ENCODE results near the gene DAPK3. TPM values are rescaled to one million over a fixed set of nuclear protein-coding genes. Genes with fewer than 3 reads are reported as not detected.
A peak's percentile ranks its signal among the peaks of the same experiment; 100 is the strongest.

DAPK3 gene
- total RNA-seq, 1 donor from 2014 or later: 63.7 TPM

GRCh38 chr19:3979289-3979673, 8.4 kb upstream of the DAPK3 start:
- Histone ChIP-seq H3K27me3 (ENCODE audit: control insufficient read depth in 3 of 3, insufficient read depth in 3 of 3, low read length in 3 of 3) (no peaks in the 10 kb centered on the region), H3K9me3 (ENCODE audit: control insufficient read depth in 3 of 3, low read length in 3 of 3) (no peaks in the 10 kb centered on the region), H3K4me1 (ENCODE audit: control insufficient read depth in 3 of 3, insufficient read depth in 3 of 3, low read length in 3 of 3) (peaks cover 15 to 44% (median 35%) of the 10 kb centered on the region in 3 donors), H3K36me3 (ENCODE audit: control insufficient read depth in 3 of 3, insufficient read depth in 3 of 3, low read length in 3 of 3) (peaks cover 84 to 90% (median 87%) of the 10 kb centered on the region in 3 donors), H3K9ac (ENCODE audit: low read depth in 1 of 3, low read length in 3 of 3) (no peak overlapping the region), H3K4me3 (ENCODE audit: low read length in 3 of 3) (no peak overlapping the region), H3K27ac (ENCODE audit: low read depth, low read length) (no peak overlapping the region)

GRCh38 chr19:3978145-3978544, 7.2 kb upstream of the DAPK3 start:
- Histone ChIP-seq H3K9ac (ENCODE audit: low read depth in 1 of 3, low read length in 3 of 3) (no peak overlapping the region), H3K4me3 (ENCODE audit: low read length in 3 of 3) (no peak overlapping the region), H3K36me3 (ENCODE audit: control insufficient read depth in 3 of 3, insufficient read depth in 3 of 3, low read length in 3 of 3) (peaks cover 73 to 79% (median 76%) of the 10 kb centered on the region in 3 donors), H3K27ac (ENCODE audit: low read depth, low read length) (no peak overlapping the region), H3K4me1 (ENCODE audit: control insufficient read depth in 3 of 3, insufficient read depth in 3 of 3, low read length in 3 of 3) (peaks cover 4 to 32% (median 24%) of the 10 kb centered on the region in 3 donors), H3K27me3 (ENCODE audit: control insufficient read depth in 3 of 3, insufficient read depth in 3 of 3, low read length in 3 of 3) (no peaks in the 10 kb centered on the region), H3K9me3 (ENCODE audit: control insufficient read depth in 3 of 3, low read length in 3 of 3) (no peaks in the 10 kb centered on the region)

- Histone ChIP-seq H3K27ac (ENCODE audit: low read depth, low read length) (no peak overlapping the region), H3K9ac (ENCODE audit: low read depth in 1 of 3, low read length in 3 of 3) (peak overlapping the region in 1 of 3 donors; percentile 50), H3K4me3 (ENCODE audit: low read length in 3 of 3) (no peak overlapping the region), H3K4me1 (ENCODE audit: control insufficient read depth in 3 of 3, insufficient read depth in 3 of 3, low read length in 3 of 3) (peaks cover 0 to 26% (median 17%) of the 10 kb centered on the region in 3 donors), H3K9me3 (ENCODE audit: control insufficient read depth in 3 of 3, low read length in 3 of 3) (no peaks in the 10 kb centered on the region), H3K36me3 (ENCODE audit: control insufficient read depth in 3 of 3, insufficient read depth in 3 of 3, low read length in 3 of 3) (peaks cover 67 to 72% (median 70%) of the 10 kb centered on the region in 3 donors), H3K27me3 (ENCODE audit: control insufficient read depth in 3 of 3, insufficient read depth in 3 of 3, low read length in 3 of 3) (no peaks in the 10 kb centered on the region)
Observed at GRCh38 chr19:3977242-3978143, 6.6 kb upstream of the DAPK3 start.

GRCh38 chr19:3976495-3977241, 5.8 kb upstream of the DAPK3 start:
- H3K36me3 ChIP-seq (ENCODE audit: control insufficient read depth in 3 of 3, insufficient read depth in 3 of 3, low read length in 3 of 3): peaks cover 58 to 64% (median 61%) of the 10 kb centered on the region in 3 donors
- H3K4me1 ChIP-seq (ENCODE audit: control insufficient read depth in 3 of 3, insufficient read depth in 3 of 3, low read length in 3 of 3): peaks cover 0 to 18% (median 9%) of the 10 kb centered on the region in 3 donors
- H3K27ac ChIP-seq (ENCODE audit: low read depth, low read length): no peak overlapping the region
- no peaks in the 10 kb centered on the region for H3K9me3 ChIP-seq (ENCODE audit: control insufficient read depth in 3 of 3, low read length in 3 of 3)
- H3K27me3 ChIP-seq (ENCODE audit: control insufficient read depth in 3 of 3, insufficient read depth in 3 of 3, low read length in 3 of 3): no peaks in the 10 kb centered on the region
- no peak overlapping the region for H3K4me3 ChIP-seq (ENCODE audit: low read length in 3 of 3)
- H3K9ac ChIP-seq (ENCODE audit: low read depth in 1 of 3, low read length in 3 of 3): peak overlapping the region in 1 of 3 donors; percentile 50

- no peaks in the 10 kb centered on the region for H3K27me3 ChIP-seq (ENCODE audit: control insufficient read depth in 3 of 3, insufficient read depth in 3 of 3, low read length in 3 of 3)
- H3K4me3 ChIP-seq (ENCODE audit: low read length in 3 of 3): no peak overlapping the region
- peaks cover 4 to 21% (median 4%) of the 10 kb centered on the region in 3 donors for H3K4me1 ChIP-seq (ENCODE audit: control insufficient read depth in 3 of 3, insufficient read depth in 3 of 3, low read length in 3 of 3)
- peaks cover 49 to 54% (median 51%) of the 10 kb centered on the region in 3 donors for H3K36me3 ChIP-seq (ENCODE audit: control insufficient read depth in 3 of 3, insufficient read depth in 3 of 3, low read length in 3 of 3)
- H3K9ac ChIP-seq (ENCODE audit: low read depth in 1 of 3, low read length in 3 of 3): peak overlapping the region in 1 of 3 donors; percentile 45
- no peaks in the 10 kb centered on the region for H3K9me3 ChIP-seq (ENCODE audit: control insufficient read depth in 3 of 3, low read length in 3 of 3)
- H3K27ac ChIP-seq (ENCODE audit: low read depth, low read length): no peak overlapping the region
Observed at GRCh38 chr19:3975637-3976087, 4.8 kb upstream of the DAPK3 start.

- no peak overlapping the region for H3K27ac ChIP-seq (ENCODE audit: low read depth, low read length)
- no peaks in the 10 kb centered on the region for H3K27me3 ChIP-seq (ENCODE audit: control insufficient read depth in 3 of 3, insufficient read depth in 3 of 3, low read length in 3 of 3)
- peaks cover 45 to 49% (median 46%) of the 10 kb centered on the region in 3 donors for H3K36me3 ChIP-seq (ENCODE audit: control insufficient read depth in 3 of 3, insufficient read depth in 3 of 3, low read length in 3 of 3)
- H3K4me1 ChIP-seq (ENCODE audit: control insufficient read depth in 3 of 3, insufficient read depth in 3 of 3, low read length in 3 of 3): peaks cover 6 to 20% (median 7%) of the 10 kb centered on the region in 3 donors
- no peak overlapping the region for H3K4me3 ChIP-seq (ENCODE audit: low read length in 3 of 3)
- H3K9ac ChIP-seq (ENCODE audit: low read depth in 1 of 3, low read length in 3 of 3): no peak overlapping the region
- H3K9me3 ChIP-seq (ENCODE audit: control insufficient read depth in 3 of 3, low read length in 3 of 3): no peaks in the 10 kb centered on the region
Observed at GRCh38 chr19:3975144-3975543, 4.2 kb upstream of the DAPK3 start.

GRCh38 chr19:3970313-3970807, 539 bp downstream of the DAPK3 start:
- H3K27ac ChIP-seq (ENCODE audit: low read depth, low read length): peak overlapping the region; percentile 98
- peak overlapping the region; percentile 78 to 90 (median 88) for H3K4me3 ChIP-seq (ENCODE audit: low read length in 3 of 3)
- H3K9me3 ChIP-seq (ENCODE audit: control insufficient read depth in 3 of 3, low read length in 3 of 3): no peaks in the 10 kb centered on the region
- peaks cover 14 to 26% (median 25%) of the 10 kb centered on the region in 3 donors for H3K36me3 ChIP-seq (ENCODE audit: control insufficient read depth in 3 of 3, insufficient read depth in 3 of 3, low read length in 3 of 3)
- peak overlapping the region; percentile 89 to 98 (median 96) for H3K9ac ChIP-seq (ENCODE audit: low read depth in 1 of 3, low read length in 3 of 3)
- H3K4me1 ChIP-seq (ENCODE audit: control insufficient read depth in 3 of 3, insufficient read depth in 3 of 3, low read length in 3 of 3): peaks cover 44 to 53% (median 51%) of the 10 kb centered on the region in 3 donors
- H3K27me3 ChIP-seq (ENCODE audit: control insufficient read depth in 3 of 3, insufficient read depth in 3 of 3, low read length in 3 of 3): no peaks in the 10 kb centered on the region

GRCh38 chr19:3969435-3970312, 1.2 kb downstream of the DAPK3 start:
- peaks cover 10 to 28% (median 20%) of the 10 kb centered on the region in 3 donors for H3K36me3 ChIP-seq (ENCODE audit: control insufficient read depth in 3 of 3, insufficient read depth in 3 of 3, low read length in 3 of 3)

More at GRCh38 chr19:3969435-3970312, 1.2 kb downstream of the DAPK3 start:
- peak overlapping the region; percentile 89 to 98 (median 96) for H3K9ac ChIP-seq (ENCODE audit: low read depth in 1 of 3, low read length in 3 of 3)
- H3K9me3 ChIP-seq (ENCODE audit: control insufficient read depth in 3 of 3, low read length in 3 of 3): no peaks in the 10 kb centered on the region
- peaks cover 44 to 56% (median 49%) of the 10 kb centered on the region in 3 donors for H3K4me1 ChIP-seq (ENCODE audit: control insufficient read depth in 3 of 3, insufficient read depth in 3 of 3, low read length in 3 of 3)
- H3K27ac ChIP-seq (ENCODE audit: low read depth, low read length): peak overlapping the region; percentile 98
- peak overlapping the region; percentile 78 to 90 (median 88) for H3K4me3 ChIP-seq (ENCODE audit: low read length in 3 of 3)
- no peaks in the 10 kb centered on the region for H3K27me3 ChIP-seq (ENCODE audit: control insufficient read depth in 3 of 3, insufficient read depth in 3 of 3, low read length in 3 of 3)
